HG02678 (cell line): ENCODE measurements around the gene ZFPM1.

Source experiments
- ATAC-seq: cut with Tn5 transposase; IDR thresholded peaks from one replicate; pipeline ENCODE4 v1.9.1; 2021; ENCODE audit warnings: mild to moderate bottlenecking, moderate library complexity; ENCODE audit not compliant: unreplicated experiment

Gene ZFPM1

GRCh38 chr16:88495268-88495772 is 42.2 kb downstream of the ZFPM1 start:
- ATAC-seq = no peak

GRCh38 chr16:88497561-88498462 is 44.7 kb downstream of the ZFPM1 start:
- no peak for ATAC-seq

- ATAC-seq = no peak
Measured at GRCh38 chr16:88498576-88499208, 45.6 kb downstream of the ZFPM1 start.

DNA sequence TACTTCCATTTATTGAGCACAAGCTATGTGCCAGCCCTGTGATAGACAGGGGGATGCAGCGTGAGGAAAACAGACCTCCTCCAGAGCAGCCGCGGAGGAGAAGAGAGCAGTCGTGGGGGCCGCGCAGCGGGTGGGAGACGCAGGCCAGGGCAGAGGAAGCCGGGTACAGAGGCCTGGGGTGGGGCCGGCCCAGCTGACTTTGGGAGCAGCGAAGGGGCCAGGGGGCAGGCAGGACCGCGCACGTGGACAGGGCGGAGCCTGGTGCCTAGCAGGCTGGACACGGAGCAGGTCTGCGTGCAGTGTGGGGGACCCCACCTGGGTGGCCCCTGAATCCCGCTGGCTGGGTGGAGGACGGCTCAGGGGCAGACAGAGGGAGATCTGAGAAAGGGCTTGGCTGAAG is 46.2 kb downstream of the ZFPM1 start:
- ATAC-seq = no peak

DNA sequence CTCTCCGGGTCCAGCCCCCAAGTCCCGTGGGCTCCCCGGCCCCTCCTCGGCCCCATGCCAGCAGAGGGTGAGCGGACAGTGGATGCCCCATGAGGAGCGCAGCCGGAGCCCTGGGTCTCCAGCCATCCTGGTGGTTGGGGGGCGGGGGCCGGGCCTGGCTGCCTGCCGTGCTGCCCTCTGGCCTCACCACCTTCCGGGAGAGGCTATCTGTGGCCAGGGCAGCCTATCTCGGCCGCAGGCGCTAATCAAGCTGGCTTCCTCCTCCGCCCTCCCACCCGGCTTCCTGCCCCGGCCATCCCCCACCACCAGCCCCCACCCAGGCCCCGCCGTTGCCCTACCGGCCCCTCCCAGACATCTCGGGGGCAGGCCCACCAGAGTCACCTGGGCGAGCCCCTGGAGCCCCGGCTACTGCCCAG is 46.8 kb downstream of the ZFPM1 start:
- no peak for ATAC-seq

DNA sequence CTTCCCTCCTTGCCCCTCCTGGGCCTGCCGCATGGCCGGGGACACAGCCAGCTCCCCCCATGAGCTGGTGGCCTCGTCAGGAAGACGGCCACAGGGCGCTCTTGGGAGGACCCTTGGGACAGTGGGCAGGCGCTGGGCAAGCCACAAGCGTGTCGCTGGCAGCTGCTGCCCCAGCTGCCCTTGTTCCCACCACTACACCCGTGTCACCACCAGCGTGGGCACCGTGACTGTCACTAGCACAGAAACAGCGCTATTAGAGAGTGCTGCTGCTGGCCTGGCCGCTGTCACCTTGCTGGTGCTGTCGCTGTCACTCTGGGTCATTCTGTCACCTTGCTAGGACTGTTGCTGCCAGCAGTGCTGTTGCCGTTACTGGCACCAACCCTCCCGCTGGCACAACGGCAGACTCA is 47.2 kb downstream of the ZFPM1 start:
- ATAC-seq = no peak

GRCh38 chr16:88502371-88502770 is 49.3 kb downstream of the ZFPM1 start:
- ATAC-seq = no peak

- ATAC-seq = no peak
Measured at GRCh38 chr16:88502776-88503280, 49.7 kb downstream of the ZFPM1 start.

DNA sequence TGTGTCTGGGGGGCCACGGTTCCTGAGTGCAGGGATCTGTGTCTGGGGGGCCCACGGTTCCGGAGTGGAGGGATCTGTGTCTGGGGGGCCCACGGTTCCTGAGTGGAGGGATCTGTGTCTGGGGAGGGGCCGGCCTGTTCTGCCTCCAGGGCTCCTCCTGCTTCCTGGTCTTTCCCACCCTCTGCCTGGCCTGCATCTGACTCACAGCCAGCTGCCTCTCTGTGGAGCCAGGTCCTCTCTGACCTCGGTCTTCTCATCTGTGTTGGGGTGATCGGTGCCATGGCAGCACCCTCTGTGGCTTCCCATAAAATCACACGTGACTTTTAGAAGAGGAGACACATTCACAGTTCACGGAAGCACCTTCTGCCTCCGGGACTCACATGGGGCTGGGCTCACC is 50.3 kb downstream of the ZFPM1 start:
- no peak for ATAC-seq

DNA sequence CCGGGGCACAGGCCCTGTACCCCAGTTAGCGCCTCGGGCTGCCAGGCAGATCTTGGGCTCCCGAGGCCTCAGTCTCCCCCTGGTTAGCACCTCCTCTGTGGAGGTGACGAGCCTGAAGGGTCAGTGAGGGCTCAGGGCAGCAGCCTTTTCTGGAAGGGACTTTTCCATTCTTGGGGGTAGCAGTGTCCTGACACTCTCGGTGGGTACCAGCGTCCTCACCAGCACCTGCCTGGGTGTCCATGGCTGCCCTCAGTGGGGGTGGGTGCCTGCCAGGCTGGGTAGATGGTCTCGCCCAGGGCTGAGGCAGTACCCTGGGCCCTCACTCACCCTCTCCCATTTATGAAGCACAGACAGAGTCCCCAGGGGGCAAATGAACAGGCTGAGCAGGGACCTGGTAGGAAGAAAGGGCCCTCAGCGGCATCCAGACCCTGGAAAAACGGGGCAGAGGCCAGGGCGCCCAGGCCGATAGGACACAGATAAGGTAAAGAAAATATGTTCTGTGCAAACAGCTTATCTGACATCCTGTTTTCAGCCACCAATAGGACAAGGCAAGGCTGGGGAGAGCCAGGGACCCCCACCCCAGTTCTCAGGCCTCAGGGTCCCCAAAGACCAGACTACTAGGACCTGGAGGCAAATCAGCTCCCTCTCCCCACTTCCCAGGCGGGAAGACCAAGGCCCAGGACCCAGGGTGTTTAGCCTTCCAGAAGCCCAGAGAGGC is 50.9 kb downstream of the ZFPM1 start:
- no peak for ATAC-seq

- ATAC-seq = no peak
Measured at GRCh38 chr16:88504489-88505404, 51.7 kb downstream of the ZFPM1 start.

DNA sequence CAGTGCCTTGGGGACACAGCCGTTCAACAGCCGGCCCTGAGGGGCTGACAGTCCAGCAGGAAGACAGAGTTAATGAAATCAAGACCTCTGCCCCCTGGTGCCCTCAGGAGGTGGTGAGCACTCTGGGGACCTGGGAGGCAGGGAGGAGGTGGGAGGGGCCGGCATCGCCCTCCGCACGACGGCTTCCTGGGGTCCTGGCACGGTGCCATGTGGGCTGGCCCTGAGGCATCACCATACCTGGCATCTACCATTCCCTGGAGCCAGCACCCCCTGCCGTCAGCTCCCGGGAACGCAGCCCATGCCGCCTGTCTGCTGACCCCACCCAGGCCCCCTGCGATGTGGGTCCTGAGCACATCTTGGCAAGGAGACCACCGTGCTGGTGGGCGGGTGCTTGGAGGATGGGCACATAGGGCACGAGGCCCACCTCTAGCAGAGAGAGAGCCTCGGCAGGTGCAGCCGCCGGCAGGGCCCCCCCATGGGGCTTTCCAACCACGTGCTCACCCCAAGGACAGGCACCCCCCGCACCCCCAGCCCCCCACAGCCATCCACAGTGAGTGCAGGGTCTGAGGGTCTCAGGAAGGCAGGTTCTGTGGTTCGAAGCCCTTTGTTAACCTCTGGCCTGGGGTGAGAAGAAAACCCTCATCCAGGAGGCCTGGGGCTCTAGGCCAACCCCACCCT is 52.5 kb downstream of the ZFPM1 start:
- ATAC-seq = no peak

- no peak for ATAC-seq
Measured at GRCh38 chr16:88506723-88507122, 53.6 kb downstream of the ZFPM1 start.

GRCh38 chr16:88507231-88507743 is 54.2 kb downstream of the ZFPM1 start:
- no peak for ATAC-seq

GRCh38 chr16:88508376-88508867 is 55.3 kb downstream of the ZFPM1 start:
- no peak for ATAC-seq

GRCh38 chr16:88508868-88509748 is 56.0 kb downstream of the ZFPM1 start:
- no peak for ATAC-seq

- no peak for ATAC-seq
Measured at GRCh38 chr16:88509749-88510069, 56.6 kb downstream of the ZFPM1 start.
